HG02885 (cell line): Measurements from ENCODE around the gene LCORL.
A peak's percentile ranks its signal among the peaks of the same experiment; 100 is the strongest.
"Not testable (repeated sequence)": the region's sequence is repeated elsewhere in the genome, so short reads cannot be mapped to it uniquely, and the experiment has no call there.

Experiments
- ATAC-seq: cut with Tn5 transposase; IDR thresholded peaks from one replicate; pipeline ENCODE4 v1.9.1; 2021; ENCODE audit warnings: mild to moderate bottlenecking; ENCODE audit not compliant: unreplicated experiment, poor library complexity

The LCORL gene

DNA sequence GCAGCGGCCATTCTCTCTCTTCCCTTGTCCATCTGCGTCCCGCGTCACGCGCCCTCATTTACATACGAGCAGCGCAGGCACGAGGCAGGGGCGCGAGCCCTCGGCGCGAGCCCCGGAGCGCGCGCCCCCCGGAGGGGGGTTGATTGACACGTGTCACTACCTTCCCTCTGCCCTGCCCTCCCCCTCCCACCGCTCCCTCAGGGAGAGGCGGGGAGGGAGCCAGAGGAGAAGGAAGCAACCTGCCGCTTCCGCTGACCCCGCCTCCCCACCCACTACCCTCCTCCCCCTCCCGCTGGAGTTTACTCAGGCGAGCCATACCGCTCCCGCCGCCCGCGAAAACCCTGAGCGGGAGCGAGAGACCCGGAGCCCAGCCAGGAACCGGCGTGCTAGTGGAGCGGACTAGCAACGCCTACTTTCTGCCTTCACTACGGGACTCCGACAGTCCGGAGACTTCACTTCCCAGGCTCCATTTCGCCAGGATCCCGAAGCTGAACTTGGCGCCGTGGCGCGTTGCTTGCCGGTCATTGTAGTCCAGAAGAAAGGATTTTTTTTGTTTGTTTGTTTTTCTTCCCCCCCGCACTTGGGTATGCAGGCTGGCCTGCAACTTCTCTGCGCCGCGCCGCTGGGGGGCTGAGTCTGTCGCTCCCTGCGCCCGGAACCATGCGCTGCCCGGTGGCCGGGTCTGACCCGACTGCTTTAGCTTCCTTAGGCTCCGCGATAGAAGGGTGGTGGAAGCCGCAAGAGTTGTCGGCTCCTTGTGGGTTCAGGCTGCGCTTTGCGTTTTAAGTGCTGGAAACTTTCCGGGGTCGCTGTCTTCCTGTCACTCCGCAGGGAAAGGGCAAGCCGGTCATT, at the start of gene LCORL:
Gene LCORL (minus strand): TSS at position 36 of the 852 bp plus-strand sequence. CDS start 4 bp downstream, at position 32.
- peak; percentile 76 for ATAC-seq

DNA sequence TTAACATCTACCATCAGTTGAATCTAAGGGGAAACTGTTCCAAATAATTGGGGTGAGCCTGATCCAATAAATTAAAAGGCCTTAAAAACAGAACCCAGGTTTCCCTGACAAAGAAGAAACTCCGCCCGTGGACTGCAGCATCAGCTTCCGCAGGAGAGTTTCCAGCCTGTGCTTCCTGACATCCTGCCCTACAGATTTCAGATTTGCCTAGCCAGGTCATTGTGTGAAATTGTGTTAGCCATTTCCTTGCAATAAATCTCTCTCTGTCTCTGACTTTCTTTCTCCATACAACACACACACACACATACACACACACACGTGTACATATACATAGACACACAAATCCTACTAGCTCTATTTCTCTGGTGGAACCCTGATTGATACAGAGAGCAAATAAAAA, 48.3 kb upstream of the LCORL start:
- ATAC-seq, result no peak

DNA sequence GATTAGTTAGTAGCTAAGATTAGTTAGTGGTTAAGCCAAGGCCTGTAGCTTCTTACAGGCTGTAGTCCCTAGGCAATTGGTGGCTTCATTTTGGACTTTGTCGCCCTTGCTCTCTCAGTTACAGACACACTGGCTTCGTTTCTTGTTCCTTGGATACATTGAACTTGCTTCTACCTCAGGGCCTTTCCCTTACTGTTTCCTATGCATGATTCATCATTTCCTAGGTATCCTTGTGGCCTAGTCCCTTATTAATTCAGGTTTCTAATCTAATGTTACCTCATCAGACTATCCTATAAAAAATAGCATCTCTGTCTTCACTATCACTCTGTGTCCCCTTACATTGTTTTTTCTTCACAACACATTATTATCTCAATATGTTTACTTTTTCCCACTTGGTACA, 45.5 kb upstream of the LCORL start:
- no peak for ATAC-seq

DNA sequence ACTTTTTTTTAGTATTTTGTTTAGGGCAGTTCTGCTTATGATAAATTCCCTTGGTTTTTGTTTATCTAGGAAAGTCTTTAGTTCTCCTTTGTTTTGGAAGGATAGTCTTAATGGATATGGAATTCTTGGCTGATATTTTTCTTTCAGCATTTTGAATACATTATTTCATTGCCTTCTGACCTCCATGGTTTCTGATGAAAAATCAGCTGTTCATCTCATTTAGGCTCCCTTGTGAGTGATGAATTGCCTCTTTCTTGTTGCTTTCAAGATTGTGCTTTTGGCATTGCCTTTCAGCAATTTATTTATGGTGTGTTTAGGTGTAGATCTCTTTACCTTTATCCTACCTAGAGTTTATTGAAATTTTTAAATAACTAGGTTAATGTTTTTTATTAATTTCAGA, 41.5 kb upstream of the LCORL start:
- no peak for ATAC-seq

DNA sequence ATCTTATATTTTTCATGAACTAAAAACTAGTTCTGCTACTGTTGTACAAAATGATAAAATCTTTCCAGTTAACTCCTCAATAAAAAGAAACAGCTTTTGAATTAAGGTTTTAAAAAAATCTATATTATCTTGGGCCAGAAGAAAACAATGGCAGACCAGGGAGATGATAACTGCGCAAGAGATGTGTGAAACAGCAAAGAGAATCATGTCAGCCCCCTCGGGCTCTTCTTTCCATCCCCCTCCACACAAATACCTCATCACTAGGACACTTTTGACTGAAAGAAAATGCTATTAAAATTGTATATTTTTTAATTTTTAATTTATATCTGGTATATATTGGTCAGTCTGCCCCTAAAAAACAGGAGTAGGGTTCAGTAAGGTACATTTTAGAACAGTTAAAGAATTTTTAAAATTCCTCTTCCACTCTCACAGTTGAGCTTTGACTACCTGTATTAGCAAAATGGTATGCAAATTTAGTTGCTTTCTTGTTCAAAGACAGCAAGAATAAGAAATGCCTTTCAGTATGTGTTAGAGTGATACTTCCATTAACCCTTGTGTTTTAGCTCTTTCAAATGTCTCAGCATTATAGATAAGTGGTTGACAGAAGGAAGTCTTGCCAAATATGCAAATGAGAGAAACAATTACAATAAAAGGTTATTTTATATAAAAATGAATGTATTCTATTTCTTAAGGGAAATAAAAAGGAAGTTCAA, 36.4 kb upstream of the LCORL start:
- peak; percentile 73 for ATAC-seq

DNA sequence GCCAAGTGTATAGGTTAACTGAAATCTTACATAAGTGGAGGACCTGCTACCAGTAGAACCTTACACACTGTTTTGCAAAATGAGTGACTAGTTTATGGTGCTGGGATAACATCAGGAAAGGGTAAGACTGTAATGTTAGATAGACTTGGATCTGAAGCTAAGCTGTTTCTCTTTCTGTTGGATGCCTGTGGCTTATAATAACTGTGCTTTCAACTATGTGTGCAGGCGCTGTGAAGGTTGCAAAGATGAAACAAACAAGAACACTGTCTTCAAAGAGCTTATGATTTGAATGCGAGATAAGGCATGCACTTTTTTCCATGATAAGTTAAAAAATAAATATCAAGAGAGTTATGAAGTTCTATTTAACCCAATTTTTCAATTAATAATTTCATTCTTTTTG, 34.5 kb upstream of the LCORL start:
- no peak for ATAC-seq

DNA sequence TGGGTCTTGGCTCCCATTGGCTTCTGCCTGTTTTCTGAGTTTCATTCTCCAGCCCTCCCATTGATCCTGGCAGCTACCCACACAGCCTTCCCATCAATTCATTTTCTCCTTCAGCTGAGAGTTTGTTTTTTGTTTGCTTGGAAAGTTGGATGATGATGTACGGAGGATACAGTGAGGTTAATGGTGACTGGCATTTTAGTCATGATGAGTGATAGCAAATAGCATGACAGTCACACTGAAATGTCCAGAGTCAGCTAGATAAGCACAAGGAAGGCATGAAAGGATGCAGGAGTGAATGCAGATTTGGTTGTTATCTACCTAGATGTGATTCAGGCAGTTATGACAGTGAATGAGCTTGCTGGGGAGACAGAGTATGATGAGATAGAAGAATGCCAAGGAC, 30.6 kb upstream of the LCORL start:
- ATAC-seq, result no peak

DNA sequence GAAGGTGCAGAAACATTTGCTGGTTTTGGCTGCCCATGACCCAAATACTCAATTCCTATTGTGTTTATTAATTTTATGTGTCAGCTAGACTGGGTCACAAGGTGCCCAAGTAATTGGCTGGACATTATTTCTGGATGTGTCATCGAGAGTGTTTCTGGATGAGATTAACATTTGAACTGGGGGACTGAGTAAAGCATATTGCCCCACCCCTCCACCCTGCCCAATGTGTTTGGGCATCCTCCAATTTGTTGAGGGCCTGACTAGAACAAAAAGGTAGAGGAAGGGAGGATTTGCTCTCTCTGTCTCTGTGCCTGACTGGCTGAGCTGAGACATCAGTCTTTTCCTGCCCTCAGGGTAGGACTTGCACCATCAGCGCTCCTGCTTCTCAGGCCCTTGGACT, 29.7 kb upstream of the LCORL start:
- ATAC-seq, result no peak

DNA sequence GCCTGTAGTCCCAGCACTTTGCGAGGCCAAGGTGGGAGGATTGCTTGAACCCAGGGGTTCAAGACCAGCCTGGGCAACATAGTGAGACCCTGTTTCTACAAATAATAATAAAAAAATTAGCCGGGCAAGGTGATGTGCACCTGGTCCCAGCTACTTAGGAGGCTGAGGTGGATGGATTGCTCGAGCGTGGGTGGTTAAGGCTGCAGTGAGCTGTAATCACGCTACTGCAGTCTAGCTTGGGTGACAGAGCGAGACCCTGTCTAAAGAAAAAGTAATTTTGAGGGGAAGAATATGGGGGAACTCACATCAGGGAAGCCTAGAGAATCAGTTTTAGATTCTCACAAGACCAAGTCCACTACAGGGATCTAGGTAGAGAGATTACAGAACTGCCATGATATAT, 28.9 kb upstream of the LCORL start:
- ATAC-seq, result peak; percentile 60

DNA sequence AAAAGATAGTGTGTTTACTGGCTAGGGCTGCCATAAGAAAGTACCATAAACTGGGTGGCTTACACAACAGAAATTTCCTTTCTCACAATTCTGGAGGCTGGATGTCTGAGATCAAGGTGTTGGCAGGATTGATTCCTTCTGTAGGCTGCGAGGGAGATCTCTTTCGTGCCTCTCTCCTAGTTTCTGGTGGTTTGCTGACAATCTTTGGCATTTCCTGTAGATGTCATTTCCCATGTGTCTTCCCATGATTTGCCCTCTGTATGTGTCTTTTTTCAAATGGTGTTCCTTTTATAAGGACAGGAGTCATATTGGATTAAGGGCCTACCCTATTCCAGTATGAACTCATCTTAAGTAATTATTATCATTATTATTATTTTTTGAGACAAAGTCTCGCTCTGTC, 27.9 kb upstream of the LCORL start:
- ATAC-seq, result no peak

DNA sequence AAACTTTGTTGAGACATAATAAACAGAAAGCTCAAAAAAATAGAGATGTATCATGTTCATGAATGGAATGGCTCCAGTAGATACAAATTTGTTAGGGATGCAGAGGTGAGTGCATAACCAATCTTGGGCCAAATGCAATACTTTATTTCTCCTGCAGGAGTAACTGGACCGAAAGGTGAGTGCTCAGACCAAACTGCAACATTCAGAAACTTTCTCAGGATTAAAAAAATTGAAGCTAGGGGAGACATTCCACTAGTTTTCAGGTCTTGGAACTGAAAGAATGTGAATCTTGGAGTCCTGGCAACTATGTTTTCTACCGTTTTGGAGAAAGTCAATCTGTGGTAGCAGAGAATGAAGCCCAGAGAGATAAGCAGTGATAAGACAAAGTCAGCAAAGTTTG, 21.2 kb upstream of the LCORL start:
- ATAC-seq, result peak; percentile 49

DNA sequence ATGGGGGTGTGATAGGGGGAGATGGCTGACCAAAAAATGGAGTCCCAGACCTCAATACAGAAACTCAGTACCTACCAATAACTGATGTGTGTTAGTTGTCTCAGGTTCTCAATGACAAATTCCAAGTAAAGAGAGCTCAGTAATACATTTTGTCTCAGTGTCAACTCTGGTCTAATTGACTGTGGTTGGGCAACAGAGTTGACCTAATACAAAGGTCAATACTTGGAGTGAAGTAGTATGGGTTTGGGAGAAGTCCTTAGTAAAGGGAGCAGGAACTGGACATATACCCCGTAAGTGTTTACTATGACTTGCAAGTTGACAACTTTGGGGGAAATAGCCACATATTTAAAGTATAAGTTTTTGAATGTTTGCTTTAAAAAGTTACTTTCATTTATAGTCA, 20.5 kb upstream of the LCORL start:
- ATAC-seq, result no peak

DNA sequence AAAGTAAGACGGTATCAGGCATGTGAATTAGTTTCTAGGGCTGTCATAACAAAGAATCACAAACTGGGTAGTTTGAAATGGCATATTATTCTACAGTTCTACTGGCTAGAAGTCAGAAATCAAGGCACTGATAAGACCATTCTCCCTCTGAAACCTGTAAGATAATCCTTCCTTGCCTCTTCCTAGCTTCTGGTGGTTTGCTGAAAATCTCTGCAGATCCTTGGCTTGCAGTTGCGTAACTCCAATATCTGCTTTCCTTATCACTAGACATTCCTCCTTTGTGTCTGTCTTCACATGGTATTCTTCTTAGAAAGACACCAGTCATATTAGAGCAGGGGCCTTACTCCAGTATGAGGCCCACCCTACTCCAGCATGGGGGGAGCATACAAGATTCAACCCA, 19.6 kb upstream of the LCORL start:
- no peak for ATAC-seq

DNA sequence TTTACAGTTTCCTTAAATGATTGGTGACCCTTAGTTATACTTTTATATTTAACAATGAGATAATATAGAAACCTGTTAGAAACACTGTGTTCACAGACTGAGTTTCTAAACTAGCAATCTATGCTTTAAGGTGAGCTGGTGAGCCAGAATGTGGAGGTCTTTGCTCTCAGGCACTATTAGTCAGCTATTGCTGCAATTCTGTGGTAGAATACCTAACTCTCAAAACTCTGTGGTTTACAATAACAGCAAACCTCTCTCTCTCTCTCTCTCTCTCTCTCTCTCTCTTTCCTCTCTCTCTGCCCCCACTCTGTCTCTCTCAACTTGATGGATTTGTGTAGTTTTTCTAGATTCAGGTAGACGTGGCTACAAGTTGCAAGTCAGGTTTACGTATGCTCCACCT, 17.6 kb upstream of the LCORL start:
- ATAC-seq, result no peak

DNA sequence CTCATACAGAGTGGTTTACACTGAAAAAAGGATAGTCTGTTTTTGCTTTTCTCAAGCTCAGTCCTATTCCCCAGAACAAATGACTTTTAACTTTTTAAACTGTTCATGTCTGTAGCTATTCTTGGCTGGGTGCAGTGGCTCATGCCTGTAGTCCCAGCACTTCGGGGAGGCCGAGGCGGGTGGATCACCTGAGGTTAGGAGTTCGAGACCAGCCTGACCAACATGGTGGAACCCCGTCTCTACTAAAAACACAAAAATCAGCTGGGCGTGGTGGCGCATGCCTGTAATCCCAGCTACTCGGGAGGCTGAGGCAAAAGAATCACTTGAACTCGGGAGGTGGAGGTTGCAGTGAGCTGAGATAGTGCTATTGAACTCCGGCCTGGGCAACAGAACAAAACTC, 14.8 kb upstream of the LCORL start:
- not testable (repeated sequence) for ATAC-seq

DNA sequence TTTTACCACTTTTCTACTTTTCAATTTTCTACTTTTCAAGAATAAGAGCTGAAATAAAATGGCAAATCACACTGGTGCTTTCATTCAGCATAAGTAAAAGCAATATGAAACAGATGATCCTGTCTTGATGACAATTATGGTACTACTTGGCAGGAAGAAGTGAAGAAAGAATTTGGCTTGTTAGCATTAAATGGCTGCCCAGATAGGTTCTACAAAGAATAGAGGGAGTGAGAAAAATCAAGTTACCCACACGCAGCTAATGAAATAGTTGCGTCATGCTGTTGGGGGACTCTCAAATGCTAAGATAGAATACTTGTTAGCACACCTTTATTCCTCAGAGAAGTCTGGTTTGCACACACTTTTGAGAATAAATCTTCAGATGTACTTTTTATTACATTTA, 12.5 kb upstream of the LCORL start:
- ATAC-seq, result no peak

DNA sequence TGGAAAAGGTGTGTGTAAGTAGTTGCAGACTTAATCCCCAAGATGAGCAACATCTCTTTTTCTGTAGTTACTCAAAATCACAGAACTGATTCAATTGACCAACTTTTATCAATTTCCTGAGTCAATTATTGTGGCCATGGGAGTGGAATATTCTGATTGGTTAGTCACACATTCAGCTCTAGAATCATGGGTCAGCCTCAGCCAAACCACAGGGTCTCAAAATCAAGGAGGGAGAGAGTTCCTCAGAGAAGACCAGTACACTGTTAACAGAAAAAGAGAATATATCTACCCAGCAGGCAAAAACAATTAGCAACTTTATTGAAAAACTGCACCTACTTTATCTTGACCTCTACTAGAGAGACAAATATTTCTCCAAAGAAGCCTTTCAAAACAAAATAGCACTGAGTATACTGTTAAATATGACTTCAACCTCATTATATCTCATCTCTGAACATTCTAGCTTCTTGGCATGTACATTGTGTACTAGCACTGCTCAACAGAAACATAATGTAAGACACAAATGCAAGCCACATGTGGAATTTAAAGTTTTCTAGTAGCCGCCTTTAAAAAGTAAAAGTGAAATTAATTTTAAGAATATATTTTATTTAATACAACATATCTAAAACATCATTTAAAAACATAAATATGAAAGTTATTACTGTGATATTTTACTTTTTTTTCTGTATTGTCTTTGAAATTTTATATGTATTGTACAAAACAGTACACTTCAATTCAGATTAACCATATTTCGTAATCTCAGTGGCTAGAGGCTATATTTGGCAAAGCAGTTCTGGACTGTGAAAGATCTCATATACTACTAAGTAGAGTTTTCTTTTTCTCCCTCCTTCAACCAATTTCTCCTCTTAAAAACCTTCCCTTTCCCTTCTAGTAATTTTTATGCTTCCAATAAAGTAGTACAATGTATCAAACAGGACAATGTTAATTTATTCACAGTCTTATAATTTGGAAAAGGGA, 11.8 kb upstream of the LCORL start:
- no peak for ATAC-seq

DNA sequence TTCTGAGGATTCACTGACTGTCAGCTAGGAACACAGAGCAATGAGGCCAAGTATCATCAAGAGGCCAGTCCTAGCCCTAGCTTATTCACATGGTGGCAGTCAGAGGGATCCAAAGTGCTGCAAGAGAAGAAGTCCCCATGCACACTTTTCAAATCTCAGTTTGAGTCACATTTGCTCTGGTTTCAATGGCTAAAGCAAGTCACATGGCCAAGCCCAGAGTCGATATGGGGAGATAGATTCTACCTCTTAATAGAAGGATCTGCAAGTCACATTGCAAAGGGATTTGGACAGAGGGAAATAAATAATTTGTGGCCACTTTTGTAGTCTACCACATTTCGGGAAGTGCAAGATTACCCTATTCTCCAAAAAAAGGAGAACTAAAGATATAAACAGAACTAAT, 3.7 kb upstream of the LCORL start:
- ATAC-seq, result no peak

DNA sequence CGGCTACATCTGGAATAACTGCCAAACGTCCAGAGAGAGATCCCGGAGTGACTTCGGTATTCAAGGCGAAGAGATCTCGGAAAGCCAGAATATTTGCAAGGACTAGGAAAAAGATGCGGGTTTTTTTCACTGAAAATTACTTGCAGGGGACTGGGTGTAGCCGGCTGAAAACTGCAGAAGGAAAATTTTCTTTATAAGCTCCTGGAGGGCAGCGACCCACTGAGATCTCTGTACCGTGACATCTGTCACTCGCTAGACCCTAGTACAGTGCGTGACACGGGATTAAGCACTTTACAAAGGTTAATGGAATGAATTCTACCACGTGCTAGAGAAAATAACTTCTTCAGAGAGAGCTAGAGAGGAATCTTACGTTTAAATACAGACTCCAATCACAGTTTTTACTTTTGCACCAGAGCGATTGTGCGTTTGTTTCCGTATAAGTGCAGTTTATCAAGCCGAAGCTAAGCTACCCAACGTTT, 1.1 kb upstream of the LCORL start:
- ATAC-seq, result no peak

DNA sequence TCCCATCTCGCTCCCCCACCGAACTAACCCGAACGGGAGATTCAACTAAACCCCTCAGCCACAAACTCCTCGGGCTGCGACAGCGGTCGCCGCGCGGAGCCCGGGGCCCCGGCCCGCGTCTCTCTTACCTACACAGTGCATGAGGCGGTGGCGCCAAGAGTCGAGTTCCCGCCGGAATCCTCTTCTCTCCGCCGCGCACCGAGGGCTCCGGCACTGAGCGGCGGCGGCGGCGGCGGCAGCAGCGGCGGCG, 160 bp downstream of the LCORL start:
- peak; percentile 13 for ATAC-seq
